Measurements from ENCODE around the gene SORCS2.

The SORCS2 gene

GRCh38 chr4:7432531-7433375, 240.4 kb downstream of the SORCS2 start:
- no peak for TF ChIP-seq CTCF (IDR thresholded peaks at IDR 0.05)
- no peak overlapping the region for H3K4me3 ChIP-seq
- DNase-seq (ENCODE audit: low spot score): no peak
- no peak overlapping the region for H3K27ac ChIP-seq

GRCh38 chr4:7433376-7434140, 241.2 kb downstream of the SORCS2 start:
- TF ChIP-seq CTCF (IDR thresholded peaks at IDR 0.05): no peak
- no peak overlapping the region for H3K4me3 ChIP-seq
- no peak overlapping the region for H3K27ac ChIP-seq
- DNase-seq (ENCODE audit: low spot score): no peak

GRCh38 chr4:7434141-7434765, 241.9 kb downstream of the SORCS2 start:
- no peak overlapping the region for H3K27ac ChIP-seq
- TF ChIP-seq CTCF (IDR thresholded peaks at IDR 0.05): no peak
- no peak overlapping the region for H3K4me3 ChIP-seq
- DNase-seq (ENCODE audit: low spot score): no peak

- H3K27ac ChIP-seq: no peak within 1 kb of the TSS
- H3K4me3 ChIP-seq: no peak within 1 kb of the TSS
- TF ChIP-seq CTCF (IDR thresholded peaks at IDR 0.05): no peak
- DNase-seq (ENCODE audit: low spot score): no peak
Observed at GRCh38 chr4:7434766-7435150, 242.4 kb downstream of the SORCS2 start, which contains the start of gene PSAPL1. Gene PSAPL1 (minus strand): TSS chr4:7434930. CDS start chr4:7434879, 51 bp downstream.

- Histone ChIP-seq H3K27ac (no peak overlapping the region), H3K4me3 (no peak overlapping the region)
- no peak for TF ChIP-seq CTCF (IDR thresholded peaks at IDR 0.05)
- DNase-seq (ENCODE audit: low spot score): no peak
Observed at GRCh38 chr4:7435471-7436061, 243.2 kb downstream of the SORCS2 start.

GRCh38 chr4:7436256-7436655, 243.9 kb downstream of the SORCS2 start:
- DNase-seq (ENCODE audit: low spot score): no peak
- no peak overlapping the region for H3K27ac ChIP-seq

More at GRCh38 chr4:7436256-7436655, 243.9 kb downstream of the SORCS2 start:
- no peak overlapping the region for H3K4me3 ChIP-seq
- TF ChIP-seq CTCF (IDR thresholded peaks at IDR 0.05): no peak
